ENCODE data around the gene SDK2. TPM values are rescaled to one million over a fixed set of nuclear protein-coding genes. Genes with fewer than 3 reads are reported as not detected.

The SDK2 gene
- total and polyA plus RNA-seq, 9 of the 15 experiments (the other 6 are each of a cell fraction or from before 2014, with no cell fraction given), result 0.04 TPM; not detected in 8

DNA sequence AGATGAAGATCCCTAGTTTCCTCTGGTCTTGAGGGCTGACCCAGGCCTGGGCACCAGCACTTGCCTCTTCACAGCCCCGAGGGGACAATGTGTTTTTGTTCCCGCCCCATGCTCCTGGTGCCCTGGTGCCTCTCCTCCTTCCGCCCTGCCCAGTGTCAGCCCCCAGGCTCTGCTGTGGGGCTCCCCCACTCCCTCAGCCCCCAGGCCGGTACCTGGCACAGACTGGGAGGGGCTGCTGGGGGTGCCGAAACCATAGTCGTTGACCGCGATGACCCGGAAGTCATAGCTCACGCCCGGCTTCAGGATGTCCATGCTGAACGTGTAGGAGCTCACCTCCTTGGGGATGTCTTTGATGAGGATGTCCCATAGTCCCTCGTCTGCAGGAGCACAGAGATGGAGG lies 292.0 kb downstream of the SDK2 start (continued):
- TF ChIP-seq, protein P1, sequence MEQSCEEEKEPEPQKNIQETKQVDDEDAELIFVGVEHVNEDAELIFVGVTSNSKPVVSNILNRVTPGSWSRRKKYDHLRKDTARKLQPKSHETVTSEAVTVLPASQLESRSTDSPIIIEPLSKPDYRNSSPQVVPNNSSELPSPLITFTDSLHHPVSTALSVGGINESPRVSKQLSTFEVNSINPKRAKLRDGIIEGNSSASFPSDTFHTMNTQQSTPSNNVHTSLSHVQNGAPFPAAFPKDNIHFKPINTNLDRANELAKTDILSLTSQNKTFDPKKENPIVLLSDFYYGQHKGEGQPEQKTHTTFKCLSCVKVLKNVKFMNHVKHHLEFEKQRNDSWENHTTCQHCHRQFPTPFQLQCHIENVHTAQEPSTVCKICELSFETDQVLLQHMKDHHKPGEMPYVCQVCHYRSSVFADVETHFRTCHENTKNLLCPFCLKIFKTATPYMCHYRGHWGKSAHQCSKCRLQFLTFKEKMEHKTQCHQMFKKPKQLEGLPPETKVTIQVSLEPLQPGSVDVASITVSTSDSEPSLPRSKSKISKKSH (CRISPR knock-in tag; IDR thresholded peaks at IDR 0.05), result no peak
- TF ChIP-seq CHCHD3 (CRISPR knock-in tag; IDR thresholded peaks at IDR 0.05), result no peak

DNA sequence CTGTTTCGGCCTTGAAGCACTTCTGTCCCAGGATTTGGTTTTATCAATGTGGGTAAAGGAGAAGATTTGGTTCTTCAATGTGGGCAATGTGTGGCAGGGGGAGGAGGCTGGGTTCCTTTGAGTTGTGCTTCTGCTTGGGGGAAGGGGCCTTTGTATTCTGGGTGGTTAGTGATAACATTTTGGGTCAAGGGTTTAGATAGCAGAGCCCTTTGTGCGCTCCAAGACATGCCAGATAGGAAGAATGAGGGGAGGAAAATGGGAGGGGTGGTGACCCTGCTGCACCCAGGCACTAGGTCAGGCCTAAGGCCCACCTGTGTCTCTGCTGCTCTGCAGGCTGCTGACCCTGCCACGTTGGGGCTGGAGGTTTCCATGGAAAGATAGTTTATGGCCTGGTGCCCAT lies 292.5 kb downstream of the SDK2 start:
- 0% methylated on average over 3 of the region's 3 CpGs for WGBS (ENCODE audit: insufficient coverage, low coverage, missing lambda C conversion rate)
- no peaks in the 10 kb centered on the region for H3K79me2 ChIP-seq (ENCODE audit: control insufficient read depth, insufficient read depth, low read length)
- ATAC-seq, result no peak
- ChIA-PET POLR2A (interaction anchor here (0.6 kb wide), 1 partner anchor 242 kb away, joined by 3 read pairs; no protein-coding TSS in a partner anchor), CTCF (ENCODE audit: low intra/inter-chr PET ratio) (no interaction called here)
- no peak for DNase-seq (ENCODE audit: extremely low read depth in 1 of 4, low spot score in 3 of 4)
- no peaks in the 10 kb centered on the region for H4K20me1 ChIP-seq (replicated peaks; ENCODE audit: control insufficient read depth, insufficient read depth, low read length)
- peaks cover 26 to 76% of the 10 kb centered on the region in 2 experiments; a peak in 4 of 5 replicates for H3K27me3 ChIP-seq (ENCODE audit: control insufficient read depth in 2 of 2, insufficient read depth in 2 of 2, low read length in 2 of 2)
- H3K4me2 ChIP-seq (ENCODE audit: insufficient read depth, low read length), result no peak overlapping the region
- no TSS peak for BruUV-seq (replicated peaks)
- H3K4me3 ChIP-seq, result no peak overlapping the region
- H3K9me1 ChIP-seq (ENCODE audit: control insufficient read depth, insufficient read depth, low read length), result no peaks in the 10 kb centered on the region
- in situ Hi-C loops (cut with MboI) (no loop called here), intact Hi-C loops (cut with micrococcal nuclease) (no loop called here)
- no peaks in the 10 kb centered on the region for H3K36me3 ChIP-seq (ENCODE audit: control insufficient read depth, insufficient read depth, low read length)
- H2AFZ ChIP-seq (ENCODE audit: low read depth, low read length), result no peak overlapping the region
- no peak for FAIRE-seq
- H3K9ac ChIP-seq (ENCODE audit: insufficient read depth in 1 of 2, low read depth in 2 of 2, low read length in 2 of 2), result no peak overlapping the region
- no peak overlapping the region for H3K27ac ChIP-seq (ENCODE audit: extremely low read depth, low read depth, low read length)
- peaks cover 0 to 4% of the 10 kb centered on the region in 2 experiments; a peak in 2 of 5 replicates for H3K4me1 ChIP-seq (replicated peaks in 1 of 2; ENCODE audit: control insufficient read depth in 2 of 2, insufficient read depth in 2 of 2, low read length in 2 of 2)
- TF ChIP-seq, protein P2, sequence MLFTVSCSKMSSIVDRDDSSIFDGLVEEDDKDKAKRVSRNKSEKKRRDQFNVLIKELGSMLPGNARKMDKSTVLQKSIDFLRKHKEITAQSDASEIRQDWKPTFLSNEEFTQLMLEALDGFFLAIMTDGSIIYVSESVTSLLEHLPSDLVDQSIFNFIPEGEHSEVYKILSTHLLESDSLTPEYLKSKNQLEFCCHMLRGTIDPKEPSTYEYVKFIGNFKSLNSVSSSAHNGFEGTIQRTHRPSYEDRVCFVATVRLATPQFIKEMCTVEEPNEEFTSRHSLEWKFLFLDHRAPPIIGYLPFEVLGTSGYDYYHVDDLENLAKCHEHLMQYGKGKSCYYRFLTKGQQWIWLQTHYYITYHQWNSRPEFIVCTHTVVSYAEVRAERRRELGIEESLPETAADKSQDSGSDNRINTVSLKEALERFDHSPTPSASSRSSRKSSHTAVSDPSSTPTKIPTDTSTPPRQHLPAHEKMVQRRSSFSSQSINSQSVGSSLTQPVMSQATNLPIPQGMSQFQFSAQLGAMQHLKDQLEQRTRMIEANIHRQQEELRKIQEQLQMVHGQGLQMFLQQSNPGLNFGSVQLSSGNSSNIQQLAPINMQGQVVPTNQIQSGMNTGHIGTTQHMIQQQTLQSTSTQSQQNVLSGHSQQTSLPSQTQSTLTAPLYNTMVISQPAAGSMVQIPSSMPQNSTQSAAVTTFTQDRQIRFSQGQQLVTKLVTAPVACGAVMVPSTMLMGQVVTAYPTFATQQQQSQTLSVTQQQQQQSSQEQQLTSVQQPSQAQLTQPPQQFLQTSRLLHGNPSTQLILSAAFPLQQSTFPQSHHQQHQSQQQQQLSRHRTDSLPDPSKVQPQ (CRISPR knock-in tag; IDR thresholded peaks at IDR 0.05; ENCODE audit: borderline replicate concordance), result no peak
- TF ChIP-seq, protein P3, sequence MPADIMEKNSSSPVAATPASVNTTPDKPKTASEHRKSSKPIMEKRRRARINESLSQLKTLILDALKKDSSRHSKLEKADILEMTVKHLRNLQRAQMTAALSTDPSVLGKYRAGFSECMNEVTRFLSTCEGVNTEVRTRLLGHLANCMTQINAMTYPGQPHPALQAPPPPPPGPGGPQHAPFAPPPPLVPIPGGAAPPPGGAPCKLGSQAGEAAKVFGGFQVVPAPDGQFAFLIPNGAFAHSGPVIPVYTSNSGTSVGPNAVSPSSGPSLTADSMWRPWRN (IDR thresholded peaks at IDR 0.05; ENCODE audit: low read depth), result no peak
- TF ChIP-seq, protein P4, sequence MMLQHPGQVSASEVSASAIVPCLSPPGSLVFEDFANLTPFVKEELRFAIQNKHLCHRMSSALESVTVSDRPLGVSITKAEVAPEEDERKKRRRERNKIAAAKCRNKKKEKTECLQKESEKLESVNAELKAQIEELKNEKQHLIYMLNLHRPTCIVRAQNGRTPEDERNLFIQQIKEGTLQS (IDR thresholded peaks at IDR 0.05), result no peak
- TF ChIP-seq, protein P4 (CRISPR knock-in tag; conservative IDR thresholded peaks at IDR 0.05), result no peak
- H3K9me3 ChIP-seq (replicated peaks; ENCODE audit: control insufficient read depth, insufficient read depth, low read depth, low read length), result no peaks in the 10 kb centered on the region

Data from K562 (cell line).